ENCODE results near the gene PEX1. TPM values are rescaled to one million over a fixed set of nuclear protein-coding genes. Genes with fewer than 3 reads are reported as not detected.
"Not testable (repeated sequence)": the region's sequence is repeated elsewhere in the genome, so short reads cannot be mapped to it uniquely, and the experiment has no call there.

The PEX1 gene
- total RNA-seq, 6 donors from 2014 or later, result 8.4 to 31.3 (median 13.4) TPM

GRCh38 chr7:92485267-92485892, 42.9 kb downstream of the PEX1 start:
- Histone ChIP-seq H3K9me3 (no peaks in the 10 kb centered on the region), H3K27me3 (no peaks in the 10 kb centered on the region), H3K4me1 (no peaks in the 10 kb centered on the region), H3K27ac (no peak overlapping the region), H3K4me3 (no peak overlapping the region), H3K36me3 (peaks cover 9 to 52% (median 14%) of the 10 kb centered on the region in 4 donors)
- no peak for TF ChIP-seq POLR2A (IDR thresholded peaks at IDR 0.05)
- no peak for TF ChIP-seq POLR2AphosphoS5 (IDR thresholded peaks at IDR 0.05)
- TF ChIP-seq CTCF (IDR thresholded peaks at IDR 0.05), result no peak
- no peak for TF ChIP-seq EP300 (IDR thresholded peaks at IDR 0.05)
- WGBS, 2 donors, result 94 to 100% methylated on average over 2 of the region's 2 CpGs
- ATAC-seq (ENCODE audit: low FRiP score in 2 of 2) (no peak), DNase-seq (no peak)

GRCh38 chr7:92484226-92484625, 44.1 kb downstream of the PEX1 start:
- not testable (repeated sequence) for H3K9me3 ChIP-seq; H3K27me3 ChIP-seq; H3K4me3 ChIP-seq; H3K4me1 ChIP-seq; DNase-seq; ATAC-seq (ENCODE audit: low FRiP score in 2 of 2); H3K27ac ChIP-seq
- H3K36me3 ChIP-seq, result peaks cover 9 to 40% (median 14%) of the 10 kb centered on the region in 4 donors
- WGBS, 2 donors, result 86 to 92% methylated on average over 6 of the region's 6 CpGs

GRCh38 chr7:92483624-92484023, 44.7 kb downstream of the PEX1 start:
- not testable (repeated sequence) for H3K4me3 ChIP-seq; H3K27ac ChIP-seq; H3K9me3 ChIP-seq; ATAC-seq (ENCODE audit: low FRiP score in 2 of 2); DNase-seq; H3K27me3 ChIP-seq; H3K4me1 ChIP-seq
- peaks cover 5 to 34% (median 14%) of the 10 kb centered on the region in 4 donors for H3K36me3 ChIP-seq
- 77 to 80% methylated on average over 6 of the region's 6 CpGs for WGBS, 2 donors

- not testable (repeated sequence) for H3K27ac ChIP-seq; H3K4me3 ChIP-seq; ATAC-seq (ENCODE audit: low FRiP score in 2 of 2); DNase-seq; H3K27me3 ChIP-seq; H3K9me3 ChIP-seq; H3K4me1 ChIP-seq
- WGBS, 2 donors, result 96 to 99% methylated on average over 4 of the region's 4 CpGs
- peaks cover 0 to 15% (median 3%) of the 10 kb centered on the region in 4 donors for H3K36me3 ChIP-seq
Measured at GRCh38 chr7:92479146-92479545, 49.2 kb downstream of the PEX1 start.

GRCh38 chr7:92478711-92479110, 49.6 kb downstream of the PEX1 start:
- no peak for TF ChIP-seq POLR2A (IDR thresholded peaks at IDR 0.05)
- TF ChIP-seq EP300 (IDR thresholded peaks at IDR 0.05), result no peak
- no peak for TF ChIP-seq CTCF (IDR thresholded peaks at IDR 0.05)
- no peak for TF ChIP-seq POLR2AphosphoS5 (IDR thresholded peaks at IDR 0.05)
- Histone ChIP-seq H3K36me3 (peaks cover 0 to 15% (median 3%) of the 10 kb centered on the region in 4 donors), H3K27me3 (no peaks in the 10 kb centered on the region), H3K27ac (no peak overlapping the region), H3K4me3 (no peak overlapping the region), H3K4me1 (no peaks in the 10 kb centered on the region), H3K9me3 (no peaks in the 10 kb centered on the region)
- no peak for DNase-seq
- 94 to 96% methylated on average over 4 of the region's 4 CpGs for WGBS, 2 donors
- no peak for ATAC-seq (ENCODE audit: low FRiP score in 2 of 2)

GRCh38 chr7:92478095-92478494, 50.2 kb downstream of the PEX1 start:
- Histone ChIP-seq H3K4me1 (no peaks in the 10 kb centered on the region), H3K27ac (no peak overlapping the region), H3K36me3 (peaks cover 0 to 15% (median 3%) of the 10 kb centered on the region in 4 donors), H3K4me3 (no peak overlapping the region), H3K27me3 (no peaks in the 10 kb centered on the region), H3K9me3 (no peaks in the 10 kb centered on the region)
- DNase-seq (no peak), ATAC-seq (ENCODE audit: low FRiP score in 2 of 2) (no peak)
- 89 to 92% methylated on average over 7 to 9 of the region's 9 CpGs for WGBS, 2 donors
- TF ChIP-seq CTCF (IDR thresholded peaks at IDR 0.05) (no peak), POLR2AphosphoS5 (IDR thresholded peaks at IDR 0.05) (no peak), EP300 (IDR thresholded peaks at IDR 0.05) (no peak), POLR2A (IDR thresholded peaks at IDR 0.05) (no peak)

- not testable (repeated sequence) for H3K4me1 ChIP-seq; H3K4me3 ChIP-seq; H3K9me3 ChIP-seq; ATAC-seq (ENCODE audit: low FRiP score in 2 of 2); H3K27ac ChIP-seq; H3K27me3 ChIP-seq
- DNase-seq, result peak in 1 of 2 donors; percentile 34
- peaks cover 0 to 15% (median 3%) of the 10 kb centered on the region in 4 donors for H3K36me3 ChIP-seq
- WGBS, 2 donors, result 95 to 97% methylated on average over 11 of the region's 11 CpGs
Measured at GRCh38 chr7:92477681-92478080, 50.6 kb downstream of the PEX1 start, which contains the start of gene ERVW-1. TSS of gene ERVW-1 (minus strand) at chr7:92477946. CDS start at chr7:92470381, 7,565 bp downstream.

- not testable (repeated sequence) for H3K4me1 ChIP-seq; ATAC-seq (ENCODE audit: low FRiP score in 2 of 2); H3K4me3 ChIP-seq; H3K9me3 ChIP-seq; H3K27ac ChIP-seq; DNase-seq; H3K27me3 ChIP-seq
- peaks cover 0 to 15% (median 3%) of the 10 kb centered on the region in 4 donors for H3K36me3 ChIP-seq
- WGBS, 2 donors, result 89 to 92% methylated on average over 11 of the region's 11 CpGs
Measured at GRCh38 chr7:92475851-92476590, 52.3 kb downstream of the PEX1 start.

- not testable (repeated sequence) for H3K4me1 ChIP-seq; ATAC-seq (ENCODE audit: low FRiP score in 2 of 2); H3K4me3 ChIP-seq; H3K27ac ChIP-seq; H3K9me3 ChIP-seq; H3K27me3 ChIP-seq; DNase-seq
- WGBS, 2 donors, result 86 to 91% methylated on average over 12 of the region's 12 CpGs
- H3K36me3 ChIP-seq, result peaks cover 0 to 15% (median 3%) of the 10 kb centered on the region in 4 donors
Measured at GRCh38 chr7:92475261-92475770, 53.0 kb downstream of the PEX1 start.
